WTC11 (cell line): ENCODE results near the gene B4GALNT1. TPM values are rescaled to one million over a fixed set of nuclear protein-coding genes. Genes with fewer than 3 reads are reported as not detected.
"Not testable (repeated sequence)": the region's sequence is repeated elsewhere in the genome, so short reads cannot be mapped to it uniquely, and the experiment has no call there.

Experiments used
- ATAC-seq: fragments of 200-7000 bp; cut with Tn5 transposase; 2 replicates; pipeline ENCODE4 v1.10.0; 2021; ENCODE audit warnings: mild to moderate bottlenecking, moderate library complexity
- CTCF ChIA-PET: fragments of 300-600 bp; sonication (Branson Sonifier 250); formaldehyde crosslinking; loops from one replicate; lab custom pipeline; 2021; ENCODE audit warnings: antibody characterized with exemption; lab: Charles Lee
- POLR2A ChIA-PET: fragments of 350-600 bp; sonication (Branson Sonifier 250); formaldehyde crosslinking; loops from one replicate; lab custom pipeline; 2021; ENCODE audit warnings: antibody characterized with exemption; lab: Charles Lee
- DNase-seq: peaks from one replicate; pipeline ENCODE4 v3.0.0; 2021; ENCODE audit warnings: low spot score
- H3K27ac Mint-ChIP-seq: 2 replicates; pipeline ENCODE4 v1.8.0; 2021; ENCODE audit warnings: mixed read lengths
- H3K27me3 Mint-ChIP-seq: 2 replicates; pipeline ENCODE4 v1.8.0; 2021; ENCODE audit warnings: low read depth, mild to moderate bottlenecking, moderate library complexity, mixed read lengths
- H3K36me3 Mint-ChIP-seq: 2 replicates; pipeline ENCODE4 v1.8.0; 2021; ENCODE audit warnings: mixed read lengths
- H3K4me1 Mint-ChIP-seq: 2 replicates; pipeline ENCODE4 v1.8.0; 2022; ENCODE audit warnings: mixed read lengths
- H3K4me3 Mint-ChIP-seq: 2 replicates; pipeline ENCODE4 v1.8.0; 2021; ENCODE audit warnings: mild to moderate bottlenecking, moderate library complexity, mixed read lengths
- H3K9me3 Mint-ChIP-seq: 2 replicates; pipeline ENCODE4 v1.8.0; 2021; ENCODE audit warnings: mixed read lengths
- AFF4 ChIP-seq: sonication (generic); formaldehyde crosslinking; IDR thresholded peaks from 2 replicates; pipeline ENCODE4 v1.8.1; 2023; ENCODE audit warnings: mild to moderate bottlenecking, missing genetic modification reagents, borderline replicate concordance
- ERG ChIP-seq: fragments of 250-450 bp; sonication (Bioruptor Pico); IDR thresholded peaks from 2 replicates; pipeline ENCODE4 v1.8.0; 2021; ENCODE audit warnings: mild to moderate bottlenecking
- FOXK1 ChIP-seq: sonication (generic); formaldehyde crosslinking; IDR thresholded peaks from 2 replicates; pipeline ENCODE4 v1.8.0; 2022; ENCODE audit warnings: mild to moderate bottlenecking, moderate library complexity, missing genetic modification reagents
- HMGA2 ChIP-seq: fragments of 250-450 bp; sonication (Bioruptor Pico); IDR thresholded peaks from 2 replicates; pipeline ENCODE4 v1.4.0; 2021; ENCODE audit warnings: mild to moderate bottlenecking, moderate library complexity
- JAZF1 ChIP-seq: fragments of 250-450 bp; sonication (Bioruptor Pico); IDR thresholded peaks from 2 replicates; pipeline ENCODE4 v1.9.0; 2021; ENCODE audit warnings: moderate library complexity, mild to moderate bottlenecking, inconsistent platforms
- PREB ChIP-seq: sonication (generic); formaldehyde crosslinking; IDR thresholded peaks from 2 replicates; pipeline ENCODE4 v1.8.1; 2022; ENCODE audit warnings: mild to moderate bottlenecking, missing genetic modification reagents, moderate library complexity, borderline replicate concordance
- RORB ChIP-seq: fragments of 250-450 bp; sonication (Bioruptor Pico); IDR thresholded peaks from 2 replicates; pipeline ENCODE4 v1.9.0; 2021; ENCODE audit warnings: mild to moderate bottlenecking
- ZNF121 ChIP-seq: sonication (generic); formaldehyde crosslinking; IDR thresholded peaks from 2 replicates; pipeline ENCODE4 v1.8.0; 2023; ENCODE audit warnings: missing genetic modification reagents
- ZSCAN18 ChIP-seq: fragments of 250-450 bp; sonication (Bioruptor Pico); IDR thresholded peaks from 2 replicates; pipeline ENCODE4 v2.1.2; 2022; ENCODE audit warnings: mild to moderate bottlenecking, moderate library complexity
- total RNA-seq: library from RNA; stranded (reverse); gene quantifications from 3 replicates; pipeline ENCODE4 v1.2.3, GENCODE V29; 2021
- TF ChIP-seq, protein P1 (sequence below): fragments of 250-450 bp; sonication (Bioruptor Pico); conservative IDR thresholded peaks from 2 replicates; pipeline ENCODE4 v1.9.0; 2021; ENCODE audit warnings: mild to moderate bottlenecking
- TF ChIP-seq, protein P2 (sequence below): sonication (generic); formaldehyde crosslinking; IDR thresholded peaks from 2 replicates; pipeline ENCODE4 v1.8.1; 2023; ENCODE audit warnings: mild to moderate bottlenecking, missing genetic modification reagents

The B4GALNT1 gene
- total RNA-seq, 1 experiment from 2014 or later: 1.2 TPM

DNA sequence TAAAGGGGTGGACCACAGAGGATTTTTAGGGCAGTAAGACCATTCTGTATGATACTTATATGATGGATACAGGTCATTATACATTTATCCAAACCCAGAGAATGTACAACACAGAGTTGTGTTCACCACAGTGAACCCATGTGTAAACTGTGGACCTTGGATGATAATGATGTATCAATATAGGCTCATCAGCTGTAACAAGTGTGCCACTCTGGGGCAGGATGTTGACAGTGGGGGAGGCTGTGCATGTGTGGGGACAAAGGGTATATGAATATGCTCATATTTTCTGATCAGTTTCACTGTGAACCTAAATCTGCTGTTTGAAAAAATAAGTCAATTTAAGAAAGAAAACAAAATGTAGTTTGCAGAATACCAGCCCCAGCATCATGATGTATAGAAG is 46.7 kb upstream of the B4GALNT1 start:
- Mint-ChIP-seq H3K9me3 (peaks cover 34% of the 10 kb centered on the region), H3K36me3 (no peaks in the 10 kb centered on the region), H3K4me1 (no peaks in the 10 kb centered on the region), H3K27ac (no peak overlapping the region), H3K4me3 (no peak overlapping the region)
- ATAC-seq (no peak), DNase-seq (no peak)
- POLR2A ChIA-PET: no interaction called here
- CTCF ChIA-PET: no interaction called here
- TF ChIP-seq PREB (CRISPR knock-in tag) (no peak), RORB (CRISPR knock-in tag) (no peak), HMGA2 (CRISPR knock-in tag) (no peak), JAZF1 (CRISPR knock-in tag) (no peak), ERG (no peak), ZNF121 (CRISPR knock-in tag) (no peak), ZSCAN18 (CRISPR knock-in tag) (no peak), FOXK1 (CRISPR knock-in tag) (no peak), AFF4 (CRISPR knock-in tag) (no peak)
- TF ChIP-seq, protein P1, sequence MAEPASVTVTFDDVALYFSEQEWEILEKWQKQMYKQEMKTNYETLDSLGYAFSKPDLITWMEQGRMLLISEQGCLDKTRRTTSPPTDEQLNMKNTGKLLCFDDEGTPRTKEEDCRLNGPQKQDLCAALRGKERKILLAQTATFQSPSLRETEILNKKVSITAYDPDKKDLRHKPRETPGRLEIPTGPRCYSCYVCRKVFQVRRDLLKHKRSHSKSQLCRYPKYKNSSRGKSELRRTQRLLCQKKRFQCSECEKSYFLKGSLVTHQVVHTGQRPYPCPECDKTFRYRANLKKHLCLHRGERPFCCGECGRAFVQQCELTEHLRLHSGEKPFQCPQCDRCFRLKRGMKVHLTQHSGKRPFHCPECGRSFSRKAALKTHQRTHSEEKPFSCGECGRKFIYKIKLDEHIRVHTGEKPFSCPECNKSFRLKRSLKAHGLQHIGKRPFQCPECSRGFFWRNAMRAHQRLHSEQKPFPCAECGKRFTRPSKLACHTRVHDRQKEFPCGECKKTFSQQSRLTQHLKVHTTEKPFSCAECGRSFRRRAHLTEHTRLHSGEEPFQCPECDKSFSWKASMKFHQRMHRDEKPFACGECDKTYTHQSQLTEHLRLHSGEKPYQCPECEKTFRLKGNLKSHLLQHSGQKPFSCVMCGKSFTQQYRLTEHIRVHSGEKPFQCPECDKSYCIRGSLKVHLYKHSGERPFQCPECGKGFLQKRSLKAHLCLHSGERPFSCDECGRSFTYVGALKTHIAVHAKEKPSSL: no peak
- TF ChIP-seq, protein P2, sequence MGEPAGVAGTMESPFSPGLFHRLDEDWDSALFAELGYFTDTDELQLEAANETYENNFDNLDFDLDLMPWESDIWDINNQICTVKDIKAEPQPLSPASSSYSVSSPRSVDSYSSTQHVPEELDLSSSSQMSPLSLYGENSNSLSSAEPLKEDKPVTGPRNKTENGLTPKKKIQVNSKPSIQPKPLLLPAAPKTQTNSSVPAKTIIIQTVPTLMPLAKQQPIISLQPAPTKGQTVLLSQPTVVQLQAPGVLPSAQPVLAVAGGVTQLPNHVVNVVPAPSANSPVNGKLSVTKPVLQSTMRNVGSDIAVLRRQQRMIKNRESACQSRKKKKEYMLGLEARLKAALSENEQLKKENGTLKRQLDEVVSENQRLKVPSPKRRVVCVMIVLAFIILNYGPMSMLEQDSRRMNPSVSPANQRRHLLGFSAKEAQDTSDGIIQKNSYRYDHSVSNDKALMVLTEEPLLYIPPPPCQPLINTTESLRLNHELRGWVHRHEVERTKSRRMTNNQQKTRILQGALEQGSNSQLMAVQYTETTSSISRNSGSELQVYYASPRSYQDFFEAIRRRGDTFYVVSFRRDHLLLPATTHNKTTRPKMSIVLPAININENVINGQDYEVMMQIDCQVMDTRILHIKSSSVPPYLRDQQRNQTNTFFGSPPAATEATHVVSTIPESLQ: no peak
- TF ChIP-seq, all 79 proteins: peak for 0
- peaks cover 56% of the 10 kb centered on the region for H3K27me3 Mint-ChIP-seq

GRCh38 chr12:57677947-57678346 is 44.9 kb upstream of the B4GALNT1 start:
- ATAC-seq, H3K27ac Mint-ChIP-seq, H3K4me3 Mint-ChIP-seq, H3K4me1 Mint-ChIP-seq, POLR2A ChIA-PET, H3K36me3 Mint-ChIP-seq, CTCF ChIA-PET, DNase-seq: not testable (repeated sequence)
- Mint-ChIP-seq H3K9me3 (peaks cover 31% of the 10 kb centered on the region), H3K27me3 (peaks cover 59% of the 10 kb centered on the region)
